ENCODE results near the gene DERL3.

Gene DERL3

GRCh38 chr22:23845265-23846080 is 6.7 kb upstream of the DERL3 start:
- Histone ChIP-seq H3K4me3 (ENCODE audit: low read depth, low read length) (no peak overlapping the region), H3K4me1 (ENCODE audit: control insufficient read depth, insufficient read depth, low read length) (peaks cover 6% of the 10 kb centered on the region), H3K36me3 (ENCODE audit: control insufficient read depth, insufficient read depth, low read length) (no peaks in the 10 kb centered on the region), H3K9me3 (ENCODE audit: control insufficient read depth, insufficient read depth, low read length) (no peaks in the 10 kb centered on the region), H3K27me3 (ENCODE audit: control insufficient read depth, insufficient read depth, low read length) (peaks cover 13% of the 10 kb centered on the region), H3K9ac (ENCODE audit: low read depth, low read length) (no peak overlapping the region)

DNA sequence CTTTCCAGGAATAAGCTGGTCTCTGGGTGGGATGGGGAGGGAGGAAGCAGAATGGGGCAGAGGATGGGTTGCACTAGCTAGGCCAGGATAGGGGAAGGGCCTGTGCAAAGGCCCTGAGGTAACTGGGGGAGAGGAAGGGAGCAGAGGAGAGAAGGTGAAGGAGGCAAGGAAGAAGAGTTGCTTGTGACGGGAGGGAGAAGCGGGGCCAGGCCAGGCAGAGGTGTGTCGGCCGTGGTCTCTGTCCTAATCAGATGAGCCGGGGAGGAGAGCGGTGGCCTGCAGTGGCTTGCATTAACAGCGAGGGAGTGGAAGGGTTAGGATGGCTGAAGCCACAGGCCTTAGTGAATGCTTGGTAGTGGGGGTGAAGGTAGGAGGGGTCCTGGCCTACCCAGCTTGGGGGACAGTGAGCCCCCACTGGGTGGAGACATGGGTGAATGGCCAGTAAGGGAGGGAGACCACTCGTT is 6.0 kb upstream of the DERL3 start:
- H3K4me1 ChIP-seq (ENCODE audit: control insufficient read depth, insufficient read depth, low read length) = peaks cover 6% of the 10 kb centered on the region
- H3K9ac ChIP-seq (ENCODE audit: low read depth, low read length) = no peak overlapping the region
- no peaks in the 10 kb centered on the region for H3K36me3 ChIP-seq (ENCODE audit: control insufficient read depth, insufficient read depth, low read length)
- H3K9me3 ChIP-seq (ENCODE audit: control insufficient read depth, insufficient read depth, low read length) = no peaks in the 10 kb centered on the region
- H3K27me3 ChIP-seq (ENCODE audit: control insufficient read depth, insufficient read depth, low read length) = peaks cover 15% of the 10 kb centered on the region
- H3K4me3 ChIP-seq (ENCODE audit: low read depth, low read length) = no peak overlapping the region

DNA sequence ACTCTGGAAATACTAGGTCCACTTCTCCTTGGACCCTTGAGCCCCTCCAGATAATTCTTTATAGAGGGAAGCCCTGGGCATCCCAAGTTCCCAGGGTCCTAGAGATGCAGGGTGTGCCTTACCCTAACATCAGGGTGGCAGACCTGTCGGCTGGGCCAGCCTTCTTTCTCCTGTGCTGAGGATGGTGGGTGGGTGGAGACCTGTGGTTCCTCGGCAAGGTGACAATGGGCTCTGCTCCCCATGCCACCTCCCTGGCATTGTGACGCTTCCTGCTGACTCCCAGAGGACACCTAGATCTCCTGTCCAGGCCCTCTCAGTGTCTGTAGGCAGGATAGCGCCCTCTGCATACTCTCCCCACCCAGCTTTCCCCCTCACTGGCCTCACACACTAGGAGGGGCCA is 3.8 kb upstream of the DERL3 start:
- Histone ChIP-seq H3K27me3 (ENCODE audit: control insufficient read depth, insufficient read depth, low read length) (peaks cover 12% of the 10 kb centered on the region), H3K36me3 (ENCODE audit: control insufficient read depth, insufficient read depth, low read length) (no peaks in the 10 kb centered on the region), H3K4me1 (ENCODE audit: control insufficient read depth, insufficient read depth, low read length) (peaks cover 3% of the 10 kb centered on the region), H3K9me3 (ENCODE audit: control insufficient read depth, insufficient read depth, low read length) (no peaks in the 10 kb centered on the region), H3K9ac (ENCODE audit: low read depth, low read length) (no peak overlapping the region), H3K4me3 (ENCODE audit: low read depth, low read length) (no peak overlapping the region)

DNA sequence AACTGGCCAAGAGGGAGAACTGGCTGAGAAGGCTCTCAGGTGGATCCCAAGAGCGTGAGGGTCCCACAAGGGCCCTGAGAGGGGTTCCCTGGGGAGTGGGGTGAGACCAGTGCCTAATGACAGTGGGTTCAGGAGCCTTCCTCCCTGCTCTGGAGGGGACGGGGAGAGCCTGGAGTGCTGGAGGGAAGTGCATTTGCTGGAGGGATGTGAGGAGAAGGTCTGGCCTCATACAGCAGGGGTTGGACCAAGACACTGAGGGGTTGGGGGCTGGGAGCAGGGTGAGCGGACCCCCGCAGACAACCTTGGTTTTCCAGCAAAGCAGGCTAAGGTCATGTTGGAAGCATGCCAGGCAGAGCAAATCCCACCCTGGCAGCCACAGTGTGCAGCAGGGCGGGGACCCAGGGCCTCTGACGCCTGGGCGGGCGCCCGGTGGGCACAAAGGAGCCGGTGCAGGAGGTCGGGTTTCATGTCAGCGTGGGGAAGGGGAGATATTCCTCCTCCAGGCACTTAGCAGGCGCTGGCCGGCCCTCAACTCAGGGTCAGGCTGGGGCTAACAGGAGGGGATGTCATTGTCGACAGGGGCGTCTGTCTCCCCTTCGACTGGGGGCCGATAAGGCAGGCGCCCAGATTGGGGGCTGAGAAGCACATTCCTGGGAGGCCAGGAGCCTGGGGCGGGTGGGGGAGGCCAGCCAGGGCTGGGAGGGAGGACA is 3.1 kb upstream of the DERL3 start:
- H3K4me1 ChIP-seq (ENCODE audit: control insufficient read depth, insufficient read depth, low read length) = peaks cover 3% of the 10 kb centered on the region
- no peak overlapping the region for H3K9ac ChIP-seq (ENCODE audit: low read depth, low read length)
- no peaks in the 10 kb centered on the region for H3K36me3 ChIP-seq (ENCODE audit: control insufficient read depth, insufficient read depth, low read length)

DNA sequence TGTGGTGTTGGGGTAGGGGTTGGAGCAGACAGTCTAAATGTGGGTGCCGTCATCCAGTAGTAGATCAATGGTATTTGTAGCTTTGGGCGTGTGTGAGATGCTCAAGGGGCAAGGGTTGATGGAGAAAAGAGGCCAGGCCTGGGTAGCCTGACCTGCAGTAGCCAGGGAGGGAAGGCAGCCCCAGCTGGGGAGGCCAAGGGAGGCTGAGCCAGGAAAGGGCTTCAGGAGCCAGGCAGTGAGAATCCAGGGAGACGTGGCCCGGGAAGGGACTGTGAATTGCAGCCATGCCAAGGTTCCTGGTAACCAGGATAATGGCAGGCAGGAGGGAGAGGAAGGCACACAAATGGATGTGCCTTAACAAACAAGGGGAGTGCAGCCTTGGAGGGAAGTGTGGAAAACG is 2.5 kb upstream of the DERL3 start:
- Histone ChIP-seq H3K9ac (ENCODE audit: low read depth, low read length) (no peak overlapping the region), H3K27me3 (ENCODE audit: control insufficient read depth, insufficient read depth, low read length) (peaks cover 12% of the 10 kb centered on the region), H3K4me1 (ENCODE audit: control insufficient read depth, insufficient read depth, low read length) (peaks cover 3% of the 10 kb centered on the region), H3K4me3 (ENCODE audit: low read depth, low read length) (no peak overlapping the region), H3K36me3 (ENCODE audit: control insufficient read depth, insufficient read depth, low read length) (no peaks in the 10 kb centered on the region), H3K9me3 (ENCODE audit: control insufficient read depth, insufficient read depth, low read length) (no peaks in the 10 kb centered on the region)

More for the DNA sequence above, 3.1 kb upstream of the DERL3 start:
- Histone ChIP-seq H3K27me3 (ENCODE audit: control insufficient read depth, insufficient read depth, low read length) (peaks cover 12% of the 10 kb centered on the region), H3K4me3 (ENCODE audit: low read depth, low read length) (no peak overlapping the region), H3K9me3 (ENCODE audit: control insufficient read depth, insufficient read depth, low read length) (no peaks in the 10 kb centered on the region)

GRCh38 chr22:23840026-23840425 is 1.2 kb upstream of the DERL3 start:
- Histone ChIP-seq H3K36me3 (ENCODE audit: control insufficient read depth, insufficient read depth, low read length) (peaks cover 9% of the 10 kb centered on the region), H3K4me3 (ENCODE audit: low read depth, low read length) (no peak overlapping the region), H3K4me1 (ENCODE audit: control insufficient read depth, insufficient read depth, low read length) (no peaks in the 10 kb centered on the region), H3K27me3 (ENCODE audit: control insufficient read depth, insufficient read depth, low read length) (peaks cover 12% of the 10 kb centered on the region), H3K9ac (ENCODE audit: low read depth, low read length) (no peak overlapping the region), H3K9me3 (ENCODE audit: control insufficient read depth, insufficient read depth, low read length) (no peaks in the 10 kb centered on the region)

DNA sequence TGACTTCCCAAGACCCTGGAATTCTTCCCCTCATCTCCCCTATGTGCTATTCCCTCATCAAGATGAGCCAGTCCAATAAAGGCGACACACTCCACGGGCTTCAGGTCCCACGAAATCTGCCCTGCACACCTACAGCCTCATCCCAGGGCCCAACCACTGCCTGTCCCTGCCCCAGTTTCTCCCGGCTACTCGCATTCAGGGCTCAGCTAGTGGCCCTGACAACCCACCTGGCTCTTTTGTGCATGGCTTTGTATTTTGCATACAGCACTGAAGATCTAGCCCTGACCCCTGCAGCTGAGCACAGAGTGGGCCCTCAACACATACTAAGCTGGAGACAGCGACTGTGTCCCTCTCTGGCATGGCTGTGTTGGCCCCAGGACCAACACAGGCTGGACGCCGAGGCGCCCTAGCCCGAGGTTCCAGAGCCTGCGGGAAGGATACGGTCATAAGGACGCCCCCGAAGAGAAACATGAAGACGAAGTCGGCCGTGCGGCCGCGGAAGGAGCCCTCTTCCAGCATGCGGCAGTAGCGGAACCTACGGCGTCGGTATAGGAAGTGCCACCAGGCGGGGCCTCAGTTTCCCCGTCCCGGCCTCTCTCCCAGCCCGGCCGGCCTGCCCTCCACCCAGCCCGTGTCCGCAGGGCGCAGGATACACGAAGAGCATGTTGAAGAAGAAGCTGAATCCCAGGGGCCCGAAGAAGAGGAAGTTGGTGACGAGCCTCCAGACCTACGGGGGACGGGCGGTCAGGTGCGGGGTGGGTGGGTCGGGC is 710 bp downstream of the DERL3 start:
- H3K27me3 ChIP-seq (ENCODE audit: control insufficient read depth, insufficient read depth, low read length) = peaks cover 12% of the 10 kb centered on the region
- no peaks in the 10 kb centered on the region for H3K4me1 ChIP-seq (ENCODE audit: control insufficient read depth, insufficient read depth, low read length)
- peak overlapping the region; percentile 85 for H3K4me3 ChIP-seq (ENCODE audit: low read depth, low read length)
- peaks cover 26% of the 10 kb centered on the region for H3K36me3 ChIP-seq (ENCODE audit: control insufficient read depth, insufficient read depth, low read length)
- peak overlapping the region; percentile 24 for H3K9ac ChIP-seq (ENCODE audit: low read depth, low read length)
- no peaks in the 10 kb centered on the region for H3K9me3 ChIP-seq (ENCODE audit: control insufficient read depth, insufficient read depth, low read length)

- Histone ChIP-seq H3K27me3 (ENCODE audit: control insufficient read depth, insufficient read depth, low read length) (peaks cover 12% of the 10 kb centered on the region), H3K4me3 (ENCODE audit: low read depth, low read length) (no peak overlapping the region), H3K4me1 (ENCODE audit: control insufficient read depth, insufficient read depth, low read length) (no peaks in the 10 kb centered on the region), H3K9me3 (ENCODE audit: control insufficient read depth, insufficient read depth, low read length) (no peaks in the 10 kb centered on the region), H3K36me3 (ENCODE audit: control insufficient read depth, insufficient read depth, low read length) (peaks cover 30% of the 10 kb centered on the region), H3K9ac (ENCODE audit: low read depth, low read length) (peak overlapping the region; percentile 24)
Observed at GRCh38 chr22:23837496-23837859, 1.3 kb downstream of the DERL3 start.

DNA sequence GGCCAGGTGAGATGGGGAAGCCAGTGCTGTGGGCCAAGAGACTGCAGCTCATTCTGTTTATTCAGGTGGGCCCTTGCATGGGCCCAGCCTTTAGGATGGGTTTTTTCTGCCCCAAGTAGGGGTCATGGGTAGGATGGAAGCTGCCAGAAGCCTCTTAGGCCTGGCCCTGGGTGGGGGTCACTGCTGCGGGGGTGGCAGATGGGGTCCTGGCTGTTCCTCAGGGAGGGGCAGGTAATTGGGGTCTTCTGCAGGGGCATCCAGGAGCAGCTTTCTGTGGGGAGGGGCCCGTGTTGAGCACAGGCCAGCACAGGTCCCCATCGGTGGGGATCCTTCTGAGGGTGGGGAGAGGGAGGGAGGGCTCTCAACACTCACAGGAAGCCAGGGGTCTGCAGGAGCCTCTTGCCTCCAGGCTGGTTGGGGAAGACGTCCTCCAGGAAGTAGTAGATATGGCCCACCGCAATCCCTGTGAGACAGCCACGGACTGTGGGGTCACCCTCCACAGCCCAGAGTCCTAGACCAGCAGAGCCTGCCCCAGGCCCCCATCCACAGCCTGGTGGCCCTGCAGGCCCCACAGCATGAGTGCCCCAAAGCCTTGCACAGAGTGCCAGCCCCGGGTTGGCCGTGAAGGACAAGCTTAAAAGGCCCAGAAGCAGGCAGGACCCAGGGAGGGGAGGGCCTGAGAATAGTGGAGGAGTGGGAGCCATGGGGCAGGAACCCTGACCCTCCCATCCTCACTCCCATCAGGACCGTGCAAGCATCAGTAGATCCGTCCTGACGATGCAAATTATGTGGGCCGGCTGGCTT is 1.9 kb downstream of the DERL3 start:
- Histone ChIP-seq H3K36me3 (ENCODE audit: control insufficient read depth, insufficient read depth, low read length) (peaks cover 35% of the 10 kb centered on the region), H3K9me3 (ENCODE audit: control insufficient read depth, insufficient read depth, low read length) (no peaks in the 10 kb centered on the region), H3K27me3 (ENCODE audit: control insufficient read depth, insufficient read depth, low read length) (peaks cover 12% of the 10 kb centered on the region), H3K9ac (ENCODE audit: low read depth, low read length) (no peak overlapping the region), H3K4me3 (ENCODE audit: low read depth, low read length) (no peak overlapping the region), H3K4me1 (ENCODE audit: control insufficient read depth, insufficient read depth, low read length) (no peaks in the 10 kb centered on the region)

DNA sequence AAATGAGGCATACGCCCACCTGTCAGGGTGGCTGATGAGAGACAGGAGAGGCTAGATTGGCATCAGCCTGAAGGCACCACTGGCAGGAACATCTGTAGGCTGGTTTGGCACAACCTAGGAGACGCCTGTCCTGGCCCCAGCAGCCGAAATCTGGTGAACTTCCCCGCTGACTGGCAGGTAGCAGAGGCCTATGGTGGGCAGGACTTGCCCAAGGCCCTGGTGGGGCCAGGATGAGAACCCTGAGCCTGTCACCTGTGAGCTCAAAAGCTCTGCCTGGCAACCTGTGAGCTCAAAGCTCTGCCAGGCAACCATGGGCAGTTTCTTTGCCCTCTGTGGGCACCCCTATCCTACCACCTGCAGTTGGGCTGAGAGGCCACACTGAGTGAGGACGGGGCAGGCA is 2.5 kb downstream of the DERL3 start:
- H3K4me1 ChIP-seq (ENCODE audit: control insufficient read depth, insufficient read depth, low read length) = no peaks in the 10 kb centered on the region
- no peaks in the 10 kb centered on the region for H3K9me3 ChIP-seq (ENCODE audit: control insufficient read depth, insufficient read depth, low read length)
- H3K4me3 ChIP-seq (ENCODE audit: low read depth, low read length) = no peak overlapping the region
- H3K9ac ChIP-seq (ENCODE audit: low read depth, low read length) = no peak overlapping the region
- H3K36me3 ChIP-seq (ENCODE audit: control insufficient read depth, insufficient read depth, low read length) = peaks cover 38% of the 10 kb centered on the region
- H3K27me3 ChIP-seq (ENCODE audit: control insufficient read depth, insufficient read depth, low read length) = peaks cover 7% of the 10 kb centered on the region

DNA sequence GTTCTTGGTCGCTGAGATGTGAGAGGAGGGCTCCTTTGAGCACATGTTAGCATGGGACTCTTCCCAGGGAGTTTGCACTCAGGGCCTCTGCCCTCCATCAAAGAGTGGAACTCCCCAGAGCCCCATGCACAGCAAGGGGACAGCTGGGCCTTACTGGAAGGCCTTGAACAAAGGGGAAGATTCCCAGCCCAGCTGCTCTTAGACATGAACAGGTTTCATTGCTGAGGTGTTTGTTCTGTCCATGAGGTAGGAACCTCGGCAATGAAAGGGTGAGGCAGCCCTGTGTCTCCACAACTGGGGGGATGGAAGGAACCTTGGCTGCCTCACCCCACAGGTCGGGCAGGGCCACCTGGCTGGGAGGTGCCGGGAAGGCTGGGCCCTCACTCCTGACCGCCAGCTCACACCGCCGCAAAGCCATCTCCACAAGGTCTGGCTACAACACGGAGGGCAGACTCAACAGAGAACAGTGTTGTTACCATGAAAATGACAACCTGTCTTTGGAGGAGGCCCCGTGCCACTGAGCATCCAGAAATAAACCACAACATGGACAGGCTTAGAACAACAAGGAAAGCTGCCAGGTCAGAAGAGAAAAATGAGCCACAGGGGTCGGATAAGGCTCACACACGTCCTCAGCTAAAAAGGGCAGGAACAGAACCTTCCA is 3.2 kb downstream of the DERL3 start:
- no peak overlapping the region for H3K4me3 ChIP-seq (ENCODE audit: low read depth, low read length)
- H3K9me3 ChIP-seq (ENCODE audit: control insufficient read depth, insufficient read depth, low read length) = no peaks in the 10 kb centered on the region
- H3K36me3 ChIP-seq (ENCODE audit: control insufficient read depth, insufficient read depth, low read length) = peaks cover 38% of the 10 kb centered on the region
- no peaks in the 10 kb centered on the region for H3K4me1 ChIP-seq (ENCODE audit: control insufficient read depth, insufficient read depth, low read length)
- no peak overlapping the region for H3K9ac ChIP-seq (ENCODE audit: low read depth, low read length)
- H3K27me3 ChIP-seq (ENCODE audit: control insufficient read depth, insufficient read depth, low read length) = peaks cover 4% of the 10 kb centered on the region

Measured in iPS-15b (cell line).